Pancreas (tissue), 10 donors: Measurements from ENCODE around the gene PTPRF. TPM values are rescaled to one million over a fixed set of nuclear protein-coding genes. Genes with fewer than 3 reads are reported as not detected.
A peak's percentile ranks its signal among the peaks of the same experiment; 100 is the strongest.

ENCODE experiments used
- ATAC-seq, 4 donors: fragments of 200-7000 bp; cut with Tn5 transposase; one replicate each; pipeline versions ENCODE4 v1.8.0 to v1.9.1; 2020; ENCODE audit warnings: mild to moderate bottlenecking in 4 of 4, moderate library complexity in 4 of 4
- DNase-seq, 6 donors: peaks; one replicate each; pipeline ENCODE4 v3.0.0-alpha.2; 2020
- FAIRE-seq: peaks from 2 replicates; lab custom pipeline; 2012; peaks lifted over from hg19 to GRCh38; lab: Jason Lieb, UNC
- H3K27ac ChIP-seq, 4 donors: fragments of 200-600 bp; sonication (generic); 1 replicate in 3 of 4; 2 replicates in 1 of 4; pipeline versions ENCODE4 v1.5.0 to v1.8.0; 2020
- H3K27me3 ChIP-seq, 4 donors: fragments of 200-600 bp; one replicate each; pipeline ENCODE4 v1.8.0; 2021
- H3K36me3 ChIP-seq, 3 donors: fragments of 200-600 bp; sonication (generic) in 1 of 3; one replicate each; pipeline versions ENCODE4 v1.5.0 to v1.8.0; 2020 to 2021
- H3K4me1 ChIP-seq, 3 donors: fragments of 200-600 bp; one replicate each; pipeline ENCODE4 v1.8.0; 2021
- H3K4me3 ChIP-seq, 4 donors: fragments of 200-600 bp; sonication (generic) in 2 of 4; one replicate each; pipeline versions ENCODE4 v1.5.0 to v1.8.0; 2020 to 2021
- H3K9me3 ChIP-seq, 4 donors: fragments of 200-600 bp; one replicate each; pipeline ENCODE4 v1.8.0; 2021
- CTCF ChIP-seq, 4 donors: fragments of 200-600 bp; sonication (generic) in 3 of 4; IDR thresholded peaks; one replicate each; pipeline versions ENCODE4 v1.5.0 to v1.8.0; 2021; ENCODE audit warnings: antibody characterized with exemption in 4 of 4
- WGBS, 2 donors: extraction: QIAGEN DNeasy Blood & Tissue Kit; methylation state at CpG; one replicate each; pipeline ENCODE4 v1.1.7; 2013; 5-methylcytosine and 5-hydroxymethylcytosine counted together
- intact Hi-C, 3 donors: fragments of 100-400 bp; cut with DNase I; formaldehyde crosslinking; loops; one replicate each; pipeline versions ENCODE4 v1.11.1 to v1.14.2; 2022
- polyA plus RNA-seq, 2 donors: library from polyadenylated mRNA; stranded (reverse); fragments of 200-250 nt; gene quantifications; one replicate each; pipeline ENCODE4 v1.2.3, GENCODE V29; 2013
- total RNA-seq, 6 donors: library from RNA; stranded (reverse); fragmentation: NEBNext Ultra II Directional in 4 of 6; extraction: Animal tissue kit (Norgen Biotek cat#: 25700) in 4 of 6; gene quantifications; one replicate each; pipeline versions ENCODE4 v1.2.1 to v1.2.4, GENCODE V29; 2021 to 2023
- donor health status: healthy with polysubstance abuse.
- donor health status: DM: no; HTN: no; CAD: no; lungs with moderate emphysema.
- donor health status: DM: no; HTN: no; CAD: no.
- donor health status: control.
- donor health status: control.
- donor health status: Bipolar disorder and iron deficiency.
- donor health status: DM: yes; HTN: yes; CAD: no.
- donor health status: DM: no; HTN: no; CAD: no.
- donor health status: DM: no; HTN: no; CAD: no.
- donor health status: DM: yes; HTN: yes; CAD: no.

The PTPRF gene
- total and polyA plus RNA-seq, 8 donors: 42.9 to 210 (median 129) TPM

GRCh38 chr1:43521078-43521477, 9.6 kb upstream of the PTPRF start:
- H3K36me3 ChIP-seq: no peaks in the 10 kb centered on the region
- no peak for FAIRE-seq
- H3K27ac ChIP-seq: no peak overlapping the region
- peaks cover 0 to 3% (median 0%) of the 10 kb centered on the region in 3 donors for H3K4me1 ChIP-seq
- H3K9me3 ChIP-seq: no peaks in the 10 kb centered on the region
- no peak for DNase-seq
- intact Hi-C loops: loop anchor here in 1 of 3 donors (10.0 kb wide), 1 partner anchor 104 kb away; no protein-coding TSS in a partner anchor
- TF ChIP-seq CTCF (IDR thresholded peaks at IDR 0.05): no peak
- no peaks in the 10 kb centered on the region for H3K27me3 ChIP-seq
- H3K4me3 ChIP-seq: no peak overlapping the region
- ATAC-seq: no peak
- 91 to 93% methylated on average over 8 of the region's 8 CpGs for WGBS, 2 donors

GRCh38 chr1:43521756-43522155, 8.9 kb upstream of the PTPRF start:
- Histone ChIP-seq H3K27ac (no peak overlapping the region), H3K27me3 (no peaks in the 10 kb centered on the region), H3K36me3 (no peaks in the 10 kb centered on the region), H3K9me3 (no peaks in the 10 kb centered on the region), H3K4me3 (no peak overlapping the region), H3K4me1 (peaks cover 0 to 3% (median 0%) of the 10 kb centered on the region in 3 donors)
- no peak for FAIRE-seq
- no peak for DNase-seq
- ATAC-seq: no peak
- no peak for TF ChIP-seq CTCF (IDR thresholded peaks at IDR 0.05)
- 82 to 86% methylated on average over 8 of the region's 8 CpGs for WGBS, 2 donors
- intact Hi-C loops: loop anchor here in 1 of 3 donors (10.0 kb wide), 1 partner anchor 103 kb away; no protein-coding TSS in a partner anchor

- intact Hi-C loops: loop anchor here in 1 of 3 donors (10.0 kb wide), 1 partner anchor 102 kb away; no protein-coding TSS in a partner anchor
Measured at GRCh38 chr1:43522431-43522775, 8.3 kb upstream of the PTPRF start.

GRCh38 chr1:43522776-43523480, 7.8 kb upstream of the PTPRF start:
- intact Hi-C loops: loop anchor here in 1 of 3 donors (10.0 kb wide), 1 partner anchor 102 kb away; no protein-coding TSS in a partner anchor
- Histone ChIP-seq H3K4me1 (peaks cover 0 to 3% (median 0%) of the 10 kb centered on the region in 3 donors), H3K9me3 (no peaks in the 10 kb centered on the region), H3K27me3 (no peaks in the 10 kb centered on the region), H3K4me3 (no peak overlapping the region), H3K27ac (no peak overlapping the region), H3K36me3 (no peaks in the 10 kb centered on the region)
- TF ChIP-seq CTCF (IDR thresholded peaks at IDR 0.05): no peak
- DNase-seq (no peak), ATAC-seq (peak; percentile 62 to 75 (median 69)), FAIRE-seq (no peak)
- WGBS, 2 donors: 74% methylated on average over 13 of the region's 13 CpGs

More at GRCh38 chr1:43522431-43522775, 8.3 kb upstream of the PTPRF start:
- ATAC-seq (no peak), FAIRE-seq (no peak), DNase-seq (no peak)
- Histone ChIP-seq H3K36me3 (no peaks in the 10 kb centered on the region), H3K4me3 (no peak overlapping the region), H3K27me3 (no peaks in the 10 kb centered on the region), H3K27ac (no peak overlapping the region), H3K9me3 (no peaks in the 10 kb centered on the region), H3K4me1 (peaks cover 0 to 3% (median 0%) of the 10 kb centered on the region in 3 donors)
- 88 to 99% methylated on average over 1 of the region's 1 CpG for WGBS, 2 donors
- TF ChIP-seq CTCF (IDR thresholded peaks at IDR 0.05): no peak

GRCh38 chr1:43524804-43525203, 5.9 kb upstream of the PTPRF start:
- DNase-seq (no peak), ATAC-seq (peak in 3 of 4 donors; percentile 33 to 37 (median 33)), FAIRE-seq (no peak)
- Histone ChIP-seq H3K27me3 (no peaks in the 10 kb centered on the region), H3K36me3 (no peaks in the 10 kb centered on the region), H3K4me1 (peaks cover 0 to 6% (median 3%) of the 10 kb centered on the region in 3 donors), H3K9me3 (no peaks in the 10 kb centered on the region), H3K27ac (no peak overlapping the region), H3K4me3 (no peak overlapping the region)
- TF ChIP-seq CTCF (IDR thresholded peaks at IDR 0.05): no peak
- intact Hi-C loops: loop anchor here in 1 of 3 donors (10.0 kb wide), 1 partner anchor 100 kb away; no protein-coding TSS in a partner anchor
- WGBS, 2 donors: 44 to 46% methylated on average over 8 of the region's 8 CpGs
